ENCODE results near the gene ADH7. TPM values are rescaled to one million over a fixed set of nuclear protein-coding genes. Genes with fewer than 3 reads are reported as not detected.

The ADH7 gene
- total RNA-seq: not detected
- polyA plus RNA-seq (ENCODE audit: insufficient read depth in 1 of 8, insufficient read length in 8 of 8, low replicate concordance in 1 of 8): under 1 TPM in 1 of 8 donors, not detected in 7; 0.38 TPM
- long read RNA-seq, donor 1: 0 reads
- long read RNA-seq, donor 2: 0 reads
- long read RNA-seq, donor 3: 0 reads
- long read RNA-seq, donor 4: 0 reads
- long read RNA-seq, donor 5: 0 reads
- long read RNA-seq, donor 6: 0 reads
- long read RNA-seq, donor 7: 0 reads
- long read RNA-seq, donor 8: 0 reads
- long read RNA-seq, donor 9: 0 reads
- long read RNA-seq, donor 10: 0 reads
- long read RNA-seq, donor 11: 0 reads

DNA sequence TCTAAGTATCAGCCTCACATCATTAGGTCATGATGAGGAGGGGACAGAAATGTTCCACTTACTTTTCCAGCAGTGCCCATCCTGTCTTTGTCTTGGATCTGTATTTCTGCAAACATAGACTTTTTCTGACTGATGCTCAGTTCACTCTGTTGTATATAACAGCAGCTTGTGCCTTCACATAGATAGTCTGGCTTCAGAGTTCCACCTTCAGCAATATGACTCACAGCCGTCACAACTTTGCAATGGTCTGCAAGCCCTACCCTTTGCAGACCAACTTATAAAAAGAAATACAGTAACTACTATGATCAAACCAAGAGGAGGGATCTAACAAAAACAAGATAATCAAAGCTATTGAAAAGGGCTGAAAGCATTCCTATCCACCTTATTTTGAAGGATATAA lies at the start of gene ADH7:
ADH7 (minus strand) TSS at position 189 of the 400 bp plus-strand sequence; CDS start at position 80, 109 bp downstream.
- no peaks in the 10 kb centered on the region for H3K9me3 ChIP-seq (replicated peaks; ENCODE audit: control insufficient read depth, low read depth, low read length)
- no peaks in the 10 kb centered on the region for H3K27me3 ChIP-seq (ENCODE audit: control insufficient read depth, insufficient read depth, low read length)
- no peaks in the 10 kb centered on the region for H3K36me3 ChIP-seq (ENCODE audit: control insufficient read depth, insufficient read depth, low read length)
- H3K4me1 ChIP-seq (ENCODE audit: control insufficient read depth, insufficient read depth, low read length): peaks cover 10% of the 10 kb centered on the region
- no peak within 1 kb of the TSS for H3K27ac ChIP-seq (ENCODE audit: low read length)
- no peak within 1 kb of the TSS for H3K4me3 ChIP-seq (ENCODE audit: low read length)
- no peak for DNase-seq
- WGBS (ENCODE audit: insufficient coverage): no CpG with 5 or more reads among the region's 1 CpG

DNA sequence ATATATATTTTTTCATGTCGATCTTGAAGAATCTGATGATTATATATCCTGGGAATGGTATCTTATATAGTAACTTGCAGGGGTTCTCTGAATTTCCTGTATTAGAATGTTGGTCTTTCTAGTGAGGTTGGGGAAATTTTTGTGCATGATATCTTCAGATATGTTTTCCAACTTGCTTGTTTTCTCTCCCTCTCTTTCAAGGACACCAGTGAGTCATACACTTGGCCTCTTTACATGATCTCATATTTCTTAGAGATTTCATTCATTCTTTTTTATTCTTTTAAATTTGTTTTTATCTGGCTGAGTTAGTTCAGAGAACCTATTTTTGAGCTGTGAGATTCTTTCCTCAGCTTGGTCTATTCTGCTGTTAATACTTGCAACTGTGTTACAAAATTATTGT lies 48.5 kb upstream of the ADH7 start:
- WGBS (ENCODE audit: insufficient coverage): no CpG with 5 or more reads among the region's 1 CpG
- Histone ChIP-seq H3K4me1 (ENCODE audit: control insufficient read depth, insufficient read depth, low read length) (no peaks in the 10 kb centered on the region), H3K9me3 (replicated peaks; ENCODE audit: control insufficient read depth, low read depth, low read length) (peaks cover 23% of the 10 kb centered on the region), H3K36me3 (ENCODE audit: control insufficient read depth, insufficient read depth, low read length) (no peaks in the 10 kb centered on the region), H3K4me3 (ENCODE audit: low read length) (no peak overlapping the region), H3K27me3 (ENCODE audit: control insufficient read depth, insufficient read depth, low read length) (no peaks in the 10 kb centered on the region), H3K27ac (ENCODE audit: low read length) (no peak overlapping the region)
- DNase-seq: no peak

DNA sequence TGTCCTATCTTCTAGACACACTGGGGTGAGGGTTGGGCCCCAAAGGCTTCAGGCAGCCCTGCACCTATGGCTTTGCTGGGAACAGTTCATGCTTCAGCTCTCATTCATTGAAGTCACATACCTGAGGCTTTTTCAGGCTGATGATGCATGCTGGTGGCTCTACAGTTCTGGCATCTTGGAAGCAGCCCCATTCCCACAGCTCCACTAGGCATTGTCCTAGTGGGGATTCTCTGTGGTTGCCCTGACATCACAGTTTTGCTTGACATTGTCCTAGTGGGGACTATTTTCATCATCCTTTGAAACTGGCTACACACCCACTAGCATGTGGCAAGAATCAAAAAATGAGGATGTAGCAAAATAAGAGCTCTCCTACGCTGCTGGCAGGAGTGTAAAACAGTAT lies 38.0 kb upstream of the ADH7 start:
- Histone ChIP-seq H3K4me3 (ENCODE audit: low read length) (no peak overlapping the region), H3K27me3 (ENCODE audit: control insufficient read depth, insufficient read depth, low read length) (no peaks in the 10 kb centered on the region), H3K4me1 (ENCODE audit: control insufficient read depth, insufficient read depth, low read length) (no peaks in the 10 kb centered on the region), H3K27ac (ENCODE audit: low read length) (no peak overlapping the region), H3K36me3 (ENCODE audit: control insufficient read depth, insufficient read depth, low read length) (no peaks in the 10 kb centered on the region), H3K9me3 (replicated peaks; ENCODE audit: control insufficient read depth, low read depth, low read length) (no peaks in the 10 kb centered on the region)
- WGBS (ENCODE audit: insufficient coverage): no CpG with 5 or more reads among the region's 1 CpG
- DNase-seq: no peak

DNA sequence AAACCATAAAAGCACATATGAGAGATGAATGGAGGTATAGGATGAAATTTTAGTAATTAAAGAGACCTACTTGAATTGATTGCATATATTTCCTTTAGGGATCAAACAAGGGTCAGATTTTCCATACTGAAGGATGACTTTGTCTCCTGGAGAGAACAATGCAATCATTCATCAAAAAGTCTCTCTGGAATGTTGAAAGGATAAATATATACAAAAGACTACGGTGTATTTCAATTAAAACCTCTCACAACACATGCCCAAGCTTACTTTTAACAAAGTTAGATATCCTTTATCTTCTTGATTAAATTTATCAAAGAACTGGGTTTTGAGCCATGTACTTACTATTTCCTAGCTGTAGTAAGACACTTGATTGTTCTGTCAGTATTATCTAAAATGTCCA lies 36.8 kb upstream of the ADH7 start:
- no CpG with 5 or more reads among the region's 1 CpG for WGBS (ENCODE audit: insufficient coverage)
- Histone ChIP-seq H3K36me3 (ENCODE audit: control insufficient read depth, insufficient read depth, low read length) (no peaks in the 10 kb centered on the region), H3K4me1 (ENCODE audit: control insufficient read depth, insufficient read depth, low read length) (no peaks in the 10 kb centered on the region), H3K27me3 (ENCODE audit: control insufficient read depth, insufficient read depth, low read length) (no peaks in the 10 kb centered on the region), H3K9me3 (replicated peaks; ENCODE audit: control insufficient read depth, low read depth, low read length) (no peaks in the 10 kb centered on the region), H3K27ac (ENCODE audit: low read length) (no peak overlapping the region), H3K4me3 (ENCODE audit: low read length) (no peak overlapping the region)
- no peak for DNase-seq

DNA sequence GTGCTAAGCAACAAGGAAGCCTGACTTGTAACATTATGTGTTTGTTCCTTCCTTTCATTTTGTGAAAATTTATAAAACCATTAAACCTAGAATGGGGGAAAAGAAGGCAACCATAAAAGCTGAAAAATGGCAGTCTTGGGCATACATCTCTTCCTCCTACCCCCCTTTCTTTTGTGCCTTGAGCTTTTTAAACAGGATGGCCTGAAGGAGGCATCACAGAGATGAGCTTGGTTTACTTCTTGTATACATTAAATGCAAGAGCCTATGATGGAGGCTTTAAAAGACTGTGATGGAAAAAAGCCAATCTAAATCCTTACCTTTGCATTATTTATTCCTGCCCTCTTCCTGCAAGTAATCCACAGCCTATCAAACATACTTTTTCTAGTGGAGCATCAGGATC lies 36.2 kb upstream of the ADH7 start:
- Histone ChIP-seq H3K27ac (ENCODE audit: low read length) (no peak overlapping the region), H3K27me3 (ENCODE audit: control insufficient read depth, insufficient read depth, low read length) (no peaks in the 10 kb centered on the region), H3K9me3 (replicated peaks; ENCODE audit: control insufficient read depth, low read depth, low read length) (no peaks in the 10 kb centered on the region), H3K4me3 (ENCODE audit: low read length) (no peak overlapping the region), H3K36me3 (ENCODE audit: control insufficient read depth, insufficient read depth, low read length) (no peaks in the 10 kb centered on the region), H3K4me1 (ENCODE audit: control insufficient read depth, insufficient read depth, low read length) (no peaks in the 10 kb centered on the region)
- no peak for DNase-seq

DNA sequence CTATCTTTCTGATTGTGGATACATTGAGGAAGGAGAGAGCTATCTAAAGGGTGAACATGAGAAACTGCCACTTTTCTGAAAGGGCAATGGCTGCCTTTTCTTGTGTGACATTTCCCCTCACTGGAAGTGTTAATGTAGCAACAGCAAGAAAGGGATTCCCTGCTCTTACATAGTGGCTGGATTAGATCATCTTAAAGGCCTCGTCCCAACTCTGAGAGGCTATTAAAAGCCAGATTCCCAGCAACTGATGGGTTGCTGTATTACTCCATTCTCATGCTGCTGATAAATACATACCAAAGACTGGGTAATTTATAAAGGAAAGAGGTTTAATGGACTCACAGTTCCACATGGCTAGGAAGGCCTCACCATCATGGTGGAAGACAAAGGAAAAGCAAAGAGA lies 33.7 kb upstream of the ADH7 start:
- H3K4me1 ChIP-seq (ENCODE audit: control insufficient read depth, insufficient read depth, low read length): no peaks in the 10 kb centered on the region
- no peaks in the 10 kb centered on the region for H3K36me3 ChIP-seq (ENCODE audit: control insufficient read depth, insufficient read depth, low read length)
- WGBS (ENCODE audit: insufficient coverage): no CpG with 5 or more reads among the region's 1 CpG

DNA sequence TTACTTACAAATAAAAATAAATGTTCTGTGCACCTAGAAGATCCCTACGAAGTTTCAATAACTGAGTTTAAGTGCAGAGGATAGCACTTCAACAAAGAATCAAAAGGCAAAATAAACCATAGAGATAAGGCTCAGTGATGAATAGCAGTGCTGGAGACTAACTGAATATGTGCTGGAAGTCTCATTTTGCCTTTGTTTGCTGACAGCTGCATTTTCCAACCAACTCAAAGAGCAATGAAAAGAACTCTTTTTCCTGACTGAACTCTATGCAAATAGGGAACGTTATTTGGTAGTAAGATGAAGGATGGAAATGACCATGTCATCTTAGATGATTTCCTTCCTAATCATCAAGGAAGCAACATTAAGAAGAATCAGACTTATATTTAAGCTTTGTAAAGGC lies 32.7 kb upstream of the ADH7 start:
- H3K27ac ChIP-seq (ENCODE audit: low read length): no peak overlapping the region
- DNase-seq: no peak
- H3K9me3 ChIP-seq (replicated peaks; ENCODE audit: control insufficient read depth, low read depth, low read length): no peaks in the 10 kb centered on the region
- no peaks in the 10 kb centered on the region for H3K27me3 ChIP-seq (ENCODE audit: control insufficient read depth, insufficient read depth, low read length)
- WGBS (ENCODE audit: insufficient coverage): no CpG with 5 or more reads among the region's 2 CpGs
- H3K4me3 ChIP-seq (ENCODE audit: low read length): no peak overlapping the region
- no peaks in the 10 kb centered on the region for H3K36me3 ChIP-seq (ENCODE audit: control insufficient read depth, insufficient read depth, low read length)
- H3K4me1 ChIP-seq (ENCODE audit: control insufficient read depth, insufficient read depth, low read length): no peaks in the 10 kb centered on the region

More for the DNA sequence above, 33.7 kb upstream of the ADH7 start:
- Histone ChIP-seq H3K4me3 (ENCODE audit: low read length) (no peak overlapping the region), H3K27me3 (ENCODE audit: control insufficient read depth, insufficient read depth, low read length) (no peaks in the 10 kb centered on the region), H3K27ac (ENCODE audit: low read length) (no peak overlapping the region), H3K9me3 (replicated peaks; ENCODE audit: control insufficient read depth, low read depth, low read length) (no peaks in the 10 kb centered on the region)
- no peak for DNase-seq

DNA sequence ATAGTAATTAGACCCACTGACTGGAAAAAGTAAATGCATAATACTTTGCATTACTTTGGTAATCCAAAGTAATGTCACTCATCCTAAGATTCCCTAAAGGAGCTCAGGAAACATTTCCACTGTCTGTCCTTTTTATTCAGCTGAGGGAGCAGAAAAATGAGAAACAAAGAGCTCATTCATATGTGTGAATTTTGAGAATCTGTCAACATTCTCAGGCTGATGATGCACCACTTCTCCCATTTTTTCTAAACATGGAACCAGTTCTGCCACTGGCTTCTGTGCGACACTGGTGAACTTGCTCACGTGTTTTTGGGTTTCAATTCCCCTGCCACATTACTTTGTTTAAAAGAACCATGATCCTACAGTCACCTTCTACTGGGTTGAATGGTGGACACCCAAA lies 28.4 kb upstream of the ADH7 start:
- Histone ChIP-seq H3K27ac (ENCODE audit: low read length) (no peak overlapping the region), H3K9me3 (replicated peaks; ENCODE audit: control insufficient read depth, low read depth, low read length) (no peaks in the 10 kb centered on the region), H3K4me3 (ENCODE audit: low read length) (no peak overlapping the region), H3K36me3 (ENCODE audit: control insufficient read depth, insufficient read depth, low read length) (no peaks in the 10 kb centered on the region), H3K27me3 (ENCODE audit: control insufficient read depth, insufficient read depth, low read length) (no peaks in the 10 kb centered on the region), H3K4me1 (ENCODE audit: control insufficient read depth, insufficient read depth, low read length) (no peaks in the 10 kb centered on the region)
- WGBS (ENCODE audit: insufficient coverage): 100% methylated on average over 2 of the region's 2 CpGs
- no peak for DNase-seq

DNA sequence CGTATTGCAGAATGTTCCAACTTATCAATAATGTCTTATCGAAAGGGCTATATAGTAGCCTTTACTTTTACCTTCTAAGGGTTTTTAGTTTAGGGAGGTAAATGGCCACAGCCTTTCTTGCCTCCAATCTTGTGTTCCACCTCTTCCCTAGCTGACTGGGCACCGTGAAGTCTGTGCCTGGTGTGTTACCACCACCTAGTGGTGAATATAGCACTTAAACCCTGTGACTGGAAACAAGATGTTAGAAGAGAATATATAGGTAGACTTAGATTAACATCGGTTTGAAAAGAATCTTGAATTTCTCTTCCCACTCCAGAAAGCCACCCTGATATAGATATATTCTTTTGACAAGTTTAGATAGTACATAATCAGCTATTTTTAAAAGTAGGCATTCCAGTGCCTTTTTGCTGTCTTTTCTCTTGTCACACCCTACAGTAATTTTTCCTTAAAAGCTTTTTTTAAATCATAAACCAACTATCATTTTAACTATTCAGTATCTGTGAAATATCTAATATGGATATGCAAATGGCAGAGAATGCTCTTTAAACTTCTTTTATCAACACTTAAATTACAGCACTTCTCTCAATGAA lies 27.8 kb upstream of the ADH7 start:
- Histone ChIP-seq H3K9me3 (replicated peaks; ENCODE audit: control insufficient read depth, low read depth, low read length) (no peaks in the 10 kb centered on the region), H3K4me3 (ENCODE audit: low read length) (no peak overlapping the region), H3K36me3 (ENCODE audit: control insufficient read depth, insufficient read depth, low read length) (no peaks in the 10 kb centered on the region), H3K27me3 (ENCODE audit: control insufficient read depth, insufficient read depth, low read length) (no peaks in the 10 kb centered on the region), H3K4me1 (ENCODE audit: control insufficient read depth, insufficient read depth, low read length) (no peaks in the 10 kb centered on the region), H3K27ac (ENCODE audit: low read length) (no peak overlapping the region)
- no CpG with 5 or more reads among the region's 4 CpGs for WGBS (ENCODE audit: insufficient coverage)
- peak; percentile 84 for DNase-seq

DNA sequence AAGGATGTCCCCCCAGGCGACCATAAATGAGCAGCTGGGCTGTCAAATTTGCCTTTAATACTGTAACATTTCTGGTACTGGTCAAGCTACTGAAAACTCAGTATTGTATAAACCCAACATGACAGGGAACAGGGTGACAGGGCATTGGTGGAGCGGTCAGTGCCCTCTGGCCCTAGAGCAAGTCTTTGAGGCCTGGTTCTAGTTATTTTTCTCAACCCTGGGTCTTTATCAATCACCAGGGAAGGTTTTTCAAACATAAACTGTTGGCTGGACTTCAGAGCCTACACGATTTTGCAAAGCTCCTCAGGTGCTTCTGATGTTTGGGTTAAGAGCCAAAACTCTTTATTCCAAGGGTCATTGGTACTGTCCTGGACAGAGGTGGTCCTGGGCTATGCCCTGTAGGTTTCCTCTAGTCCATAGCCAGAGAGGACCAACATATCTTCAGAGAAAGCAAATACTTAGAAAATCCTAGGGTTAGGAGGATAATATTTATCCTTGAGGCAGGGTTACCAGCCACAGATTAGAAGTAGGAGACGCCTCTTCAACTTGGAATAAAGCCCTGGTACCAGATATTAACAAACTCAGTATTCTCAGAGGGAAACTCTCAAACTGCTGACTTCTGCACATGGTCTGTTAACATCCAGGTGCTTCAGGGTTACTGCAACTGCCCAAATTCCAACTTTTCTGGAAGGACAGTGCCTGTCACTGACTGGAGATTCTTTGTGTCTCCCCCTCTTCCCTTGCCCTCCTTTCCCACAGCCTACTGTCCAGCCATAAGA lies 26.7 kb upstream of the ADH7 start:
- H3K4me3 ChIP-seq (ENCODE audit: low read length): no peak overlapping the region
- H3K4me1 ChIP-seq (ENCODE audit: control insufficient read depth, insufficient read depth, low read length): no peaks in the 10 kb centered on the region
- no peak overlapping the region for H3K27ac ChIP-seq (ENCODE audit: low read length)
- H3K9me3 ChIP-seq (replicated peaks; ENCODE audit: control insufficient read depth, low read depth, low read length): no peaks in the 10 kb centered on the region
- H3K36me3 ChIP-seq (ENCODE audit: control insufficient read depth, insufficient read depth, low read length): no peaks in the 10 kb centered on the region
- DNase-seq: no peak
- no peaks in the 10 kb centered on the region for H3K27me3 ChIP-seq (ENCODE audit: control insufficient read depth, insufficient read depth, low read length)
- WGBS (ENCODE audit: insufficient coverage): 14% methylated on average over 1 of the region's 4 CpGs
